Tibial artery (tissue), 4 donors: Measurements from ENCODE around the gene ARNT2.

Experiments
- DNase-seq, 2 donors: peaks; one replicate each; pipeline ENCODE4 v3.0.0-alpha.2; 2019
- H3K27ac ChIP-seq, 2 donors: fragments of 200-600 bp; sonication (generic) in 1 of 2; 1 replicate in 1 of 2; 2 replicates in 1 of 2; pipeline ENCODE4 v1.5.1; 2018 to 2019; ENCODE audit warnings: mild to moderate bottlenecking in 1 of 2
- H3K27me3 ChIP-seq, 2 donors: fragments of 200-600 bp; sonication (generic) in 1 of 2; one replicate each; pipeline versions ENCODE4 v1.5.1 to v1.6.0; 2016 to 2019
- H3K36me3 ChIP-seq, 3 donors: fragments of 200-600 bp; sonication (generic) in 2 of 3; one replicate each; pipeline ENCODE4 v1.5.1; 2016 to 2019; ENCODE audit warnings: mild to moderate bottlenecking in 2 of 3
- H3K4me1 ChIP-seq, 4 donors: fragments of 200-600 bp; sonication (generic) in 2 of 4; 1 replicate in 3 of 4; 2 replicates in 1 of 4; pipeline ENCODE4 v1.5.1; 2016 to 2019
- H3K4me3 ChIP-seq, 2 donors: fragments of 200-600 bp; sonication (generic) in 1 of 2; 1 replicate in 1 of 2; 2 replicates in 1 of 2; pipeline ENCODE4 v1.5.1; 2018 to 2019; ENCODE audit warnings: mild to moderate bottlenecking in 2 of 2
- H3K9me3 ChIP-seq, 3 donors: fragments of 200-600 bp; sonication (generic) in 1 of 3; one replicate each; pipeline ENCODE4 v1.5.1; 2016 to 2019
- CTCF ChIP-seq, 2 experiments: fragments of 200-600 bp in 1 of 2; fragments of 450-650 bp in 1 of 2; IDR thresholded peaks; one replicate each; pipeline ENCODE4 v1.5.1; 2017 to 2019; ENCODE audit warnings: antibody characterized with exemption in 2 of 2, mild to moderate bottlenecking in 1 of 2, moderate library complexity in 1 of 2
- intact Hi-C: fragments of 100-400 bp; cut with DNase I; formaldehyde crosslinking; loops from one replicate; pipeline ENCODE4 v1.15.0; 2023; ENCODE audit warnings: low total_unique reads

ARNT2 gene

GRCh38 chr15:80455668-80456442, 51.7 kb downstream of the ARNT2 start:
- peak; percentile 92 to 95 for TF ChIP-seq CTCF (IDR thresholded peaks at IDR 0.05)
- DNase-seq = peak in 1 of 2 donors; percentile 40
- intact Hi-C loops = loop anchor here (10.0 kb wide), 2 partner anchors 109 to 509 kb away; no protein-coding TSS in a partner anchor
- H3K27ac ChIP-seq = no peak overlapping the region
- H3K4me1 ChIP-seq = peaks cover 0 to 11% (median 3%) of the 10 kb centered on the region in 4 donors
- H3K27me3 ChIP-seq = no peaks in the 10 kb centered on the region
- no peaks in the 10 kb centered on the region for H3K9me3 ChIP-seq
- H3K4me3 ChIP-seq = no peak overlapping the region
- no peaks in the 10 kb centered on the region for H3K36me3 ChIP-seq

- no peaks in the 10 kb centered on the region for H3K36me3 ChIP-seq
- no peak overlapping the region for H3K27ac ChIP-seq
- no peak for DNase-seq
- H3K27me3 ChIP-seq = no peaks in the 10 kb centered on the region
- no peaks in the 10 kb centered on the region for H3K9me3 ChIP-seq
- H3K4me1 ChIP-seq = peaks cover 0 to 11% (median 3%) of the 10 kb centered on the region in 4 donors
- no peak for TF ChIP-seq CTCF (IDR thresholded peaks at IDR 0.05)
- intact Hi-C loops = loop anchor here (10.0 kb wide), 2 partner anchors 108 to 508 kb away; no protein-coding TSS in a partner anchor
- H3K4me3 ChIP-seq = no peak overlapping the region
Observed at GRCh38 chr15:80456517-80457492, 52.6 kb downstream of the ARNT2 start.

GRCh38 chr15:80457896-80458295, 53.7 kb downstream of the ARNT2 start:
- intact Hi-C loops = loop anchor here (10.0 kb wide), 2 partner anchors 107 to 507 kb away; no protein-coding TSS in a partner anchor
- no peak for TF ChIP-seq CTCF (IDR thresholded peaks at IDR 0.05)
- H3K4me3 ChIP-seq = no peak overlapping the region
- H3K4me1 ChIP-seq = peaks cover 0 to 11% (median 3%) of the 10 kb centered on the region in 4 donors
- H3K27me3 ChIP-seq = no peaks in the 10 kb centered on the region
- DNase-seq = no peak
- no peak overlapping the region for H3K27ac ChIP-seq
- no peaks in the 10 kb centered on the region for H3K36me3 ChIP-seq
- no peaks in the 10 kb centered on the region for H3K9me3 ChIP-seq

- Histone ChIP-seq H3K4me1 (peaks cover 0 to 11% (median 3%) of the 10 kb centered on the region in 4 donors), H3K9me3 (no peaks in the 10 kb centered on the region), H3K36me3 (no peaks in the 10 kb centered on the region), H3K27me3 (no peaks in the 10 kb centered on the region), H3K27ac (no peak overlapping the region), H3K4me3 (no peak overlapping the region)
- no peak for DNase-seq
- TF ChIP-seq CTCF (IDR thresholded peaks at IDR 0.05) = no peak
- intact Hi-C loops = loop anchor here (10.0 kb wide), 2 partner anchors 106 to 506 kb away; no protein-coding TSS in a partner anchor
Observed at GRCh38 chr15:80458580-80458979, 54.4 kb downstream of the ARNT2 start.

- Histone ChIP-seq H3K4me3 (no peak overlapping the region), H3K36me3 (no peaks in the 10 kb centered on the region), H3K27ac (no peak overlapping the region), H3K9me3 (no peaks in the 10 kb centered on the region), H3K27me3 (no peaks in the 10 kb centered on the region), H3K4me1 (peaks cover 0 to 11% (median 3%) of the 10 kb centered on the region in 4 donors)
- no peak for TF ChIP-seq CTCF (IDR thresholded peaks at IDR 0.05)
- intact Hi-C loops = loop anchor here (10.0 kb wide), 2 partner anchors 105 to 505 kb away; no protein-coding TSS in a partner anchor
- no peak for DNase-seq
Observed at GRCh38 chr15:80459380-80459779, 55.2 kb downstream of the ARNT2 start.
